Adipocyte (in vitro differentiated cells): Measurements from ENCODE around the gene AUTS2.
A peak's percentile ranks its signal among the peaks of the same experiment; 100 is the strongest.

ENCODE experiments used
- DNase-seq: peaks from one replicate; pipeline ENCODE4 v3.0.0-alpha.2; 2015; ENCODE audit warnings: low read depth
- H3K27me3 ChIP-seq: replicated peaks from 2 replicates; pipeline ENCODE4 v1.7.0; 2013; ENCODE audit warnings: mild to moderate bottlenecking, low read length, moderate library complexity; ENCODE audit not compliant: control insufficient read depth, insufficient read depth
- H3K36me3 ChIP-seq: 2 replicates; pipeline ENCODE4 v1.7.0; 2013; ENCODE audit warnings: low read length, mild to moderate bottlenecking, moderate library complexity; ENCODE audit not compliant: control insufficient read depth, insufficient read depth, severe bottlenecking
- H3K4me1 ChIP-seq: 2 replicates; pipeline ENCODE4 v1.7.0; 2013; ENCODE audit warnings: mild to moderate bottlenecking, low read length, moderate library complexity; ENCODE audit not compliant: control insufficient read depth, insufficient read depth
- H3K4me3 ChIP-seq: 2 replicates; pipeline ENCODE4 v1.7.0; 2013; ENCODE audit warnings: mild to moderate bottlenecking, low read length, moderate library complexity
- H3K9ac ChIP-seq: 2 replicates; pipeline ENCODE4 v1.7.0; 2013; ENCODE audit warnings: mild to moderate bottlenecking, low read length, moderate library complexity
- H3K9me3 ChIP-seq: 2 replicates; pipeline ENCODE4 v1.7.0; 2013; ENCODE audit warnings: mild to moderate bottlenecking, low read length, moderate library complexity; ENCODE audit not compliant: control insufficient read depth

AUTS2 gene

GRCh38 chr7:70779321-70779720 lies 1181.0 kb downstream of the AUTS2 start:
- H3K36me3 ChIP-seq = peaks cover 65% of the 10 kb centered on the region
- no peak overlapping the region for H3K9ac ChIP-seq
- H3K9me3 ChIP-seq = no peaks in the 10 kb centered on the region
- H3K4me3 ChIP-seq = no peak overlapping the region
- no peaks in the 10 kb centered on the region for H3K27me3 ChIP-seq
- no peak for DNase-seq
- H3K4me1 ChIP-seq = no peaks in the 10 kb centered on the region

GRCh38 chr7:70781922-70782311 lies 1183.6 kb downstream of the AUTS2 start:
- no peak for DNase-seq
- no peaks in the 10 kb centered on the region for H3K27me3 ChIP-seq
- no peaks in the 10 kb centered on the region for H3K4me1 ChIP-seq
- H3K9ac ChIP-seq = no peak overlapping the region
- H3K4me3 ChIP-seq = no peak overlapping the region
- H3K36me3 ChIP-seq = peaks cover 76% of the 10 kb centered on the region
- H3K9me3 ChIP-seq = no peaks in the 10 kb centered on the region

- H3K36me3 ChIP-seq = peaks cover 76% of the 10 kb centered on the region
Observed at GRCh38 chr7:70782796-70783195, 1184.5 kb downstream of the AUTS2 start.

GRCh38 chr7:70785427-70785826 lies 1187.2 kb downstream of the AUTS2 start:
- peak; percentile 41 for DNase-seq
- Histone ChIP-seq H3K36me3 (peaks cover 81% of the 10 kb centered on the region), H3K9ac (no peak overlapping the region)

More at GRCh38 chr7:70782796-70783195, 1184.5 kb downstream of the AUTS2 start:
- H3K4me1 ChIP-seq = no peaks in the 10 kb centered on the region
- H3K4me3 ChIP-seq = no peak overlapping the region
- H3K27me3 ChIP-seq = no peaks in the 10 kb centered on the region
- H3K9ac ChIP-seq = no peak overlapping the region
- H3K9me3 ChIP-seq = no peaks in the 10 kb centered on the region
- DNase-seq = no peak

GRCh38 chr7:70786076-70786475 lies 1187.8 kb downstream of the AUTS2 start:
- DNase-seq = no peak
- H3K36me3 ChIP-seq = peaks cover 88% of the 10 kb centered on the region
- no peaks in the 10 kb centered on the region for H3K9me3 ChIP-seq
- H3K4me1 ChIP-seq = no peaks in the 10 kb centered on the region
- no peak overlapping the region for H3K4me3 ChIP-seq
- H3K27me3 ChIP-seq = no peaks in the 10 kb centered on the region
- no peak overlapping the region for H3K9ac ChIP-seq

More at GRCh38 chr7:70785427-70785826, 1187.2 kb downstream of the AUTS2 start:
- Histone ChIP-seq H3K4me3 (no peak overlapping the region), H3K27me3 (no peaks in the 10 kb centered on the region), H3K9me3 (no peaks in the 10 kb centered on the region), H3K4me1 (no peaks in the 10 kb centered on the region)

- peaks cover 85% of the 10 kb centered on the region for H3K36me3 ChIP-seq
- H3K27me3 ChIP-seq = no peaks in the 10 kb centered on the region
- DNase-seq = no peak
- H3K4me3 ChIP-seq = no peak overlapping the region
- no peaks in the 10 kb centered on the region for H3K9me3 ChIP-seq
- H3K9ac ChIP-seq = no peak overlapping the region
- H3K4me1 ChIP-seq = no peaks in the 10 kb centered on the region
Observed at GRCh38 chr7:70787286-70787685, 1189.0 kb downstream of the AUTS2 start.

GRCh38 chr7:70787771-70788170 lies 1189.5 kb downstream of the AUTS2 start:
- DNase-seq = no peak
- H3K9ac ChIP-seq = no peak overlapping the region
- H3K4me3 ChIP-seq = no peak overlapping the region
- no peaks in the 10 kb centered on the region for H3K4me1 ChIP-seq
- H3K36me3 ChIP-seq = peaks cover 81% of the 10 kb centered on the region
- no peaks in the 10 kb centered on the region for H3K27me3 ChIP-seq
- H3K9me3 ChIP-seq = no peaks in the 10 kb centered on the region

- H3K27me3 ChIP-seq = no peaks in the 10 kb centered on the region
- no peaks in the 10 kb centered on the region for H3K9me3 ChIP-seq
- peaks cover 76% of the 10 kb centered on the region for H3K36me3 ChIP-seq
- DNase-seq = no peak
- H3K4me3 ChIP-seq = no peak overlapping the region
- no peaks in the 10 kb centered on the region for H3K4me1 ChIP-seq
- no peak overlapping the region for H3K9ac ChIP-seq
Observed at GRCh38 chr7:70788276-70788675, 1190.0 kb downstream of the AUTS2 start.

- no peak for DNase-seq
- Histone ChIP-seq H3K27me3 (no peaks in the 10 kb centered on the region), H3K36me3 (peaks cover 65% of the 10 kb centered on the region), H3K9me3 (no peaks in the 10 kb centered on the region), H3K4me3 (no peak overlapping the region), H3K4me1 (no peaks in the 10 kb centered on the region), H3K9ac (no peak overlapping the region)
Observed at GRCh38 chr7:70789481-70790214, 1191.4 kb downstream of the AUTS2 start.

GRCh38 chr7:70790215-70791073 lies 1192.2 kb downstream of the AUTS2 start:
- no peak for DNase-seq
- Histone ChIP-seq H3K9ac (no peak overlapping the region), H3K36me3 (peaks cover 57% of the 10 kb centered on the region), H3K27me3 (no peaks in the 10 kb centered on the region), H3K4me3 (no peak overlapping the region), H3K4me1 (no peaks in the 10 kb centered on the region), H3K9me3 (no peaks in the 10 kb centered on the region)

GRCh38 chr7:70791341-70791740 lies 1193.1 kb downstream of the AUTS2 start:
- H3K9me3 ChIP-seq = no peaks in the 10 kb centered on the region
- no peaks in the 10 kb centered on the region for H3K27me3 ChIP-seq
- no peak overlapping the region for H3K4me3 ChIP-seq
- H3K4me1 ChIP-seq = no peaks in the 10 kb centered on the region
- DNase-seq = no peak
- no peak overlapping the region for H3K9ac ChIP-seq
- H3K36me3 ChIP-seq = peaks cover 48% of the 10 kb centered on the region
